ENCODE results near the gene C17orf107. TPM values are rescaled to one million over a fixed set of nuclear protein-coding genes. Genes with fewer than 3 reads are reported as not detected.
A peak's percentile ranks its signal among the peaks of the same experiment; 100 is the strongest.

Gene C17orf107
- total and polyA plus RNA-seq, 9 of the 15 experiments (the other 6 are each of a cell fraction or from before 2014, with no cell fraction given), result 0.05 to 0.29 (median 0.07) TPM; not detected in 4

DNA sequence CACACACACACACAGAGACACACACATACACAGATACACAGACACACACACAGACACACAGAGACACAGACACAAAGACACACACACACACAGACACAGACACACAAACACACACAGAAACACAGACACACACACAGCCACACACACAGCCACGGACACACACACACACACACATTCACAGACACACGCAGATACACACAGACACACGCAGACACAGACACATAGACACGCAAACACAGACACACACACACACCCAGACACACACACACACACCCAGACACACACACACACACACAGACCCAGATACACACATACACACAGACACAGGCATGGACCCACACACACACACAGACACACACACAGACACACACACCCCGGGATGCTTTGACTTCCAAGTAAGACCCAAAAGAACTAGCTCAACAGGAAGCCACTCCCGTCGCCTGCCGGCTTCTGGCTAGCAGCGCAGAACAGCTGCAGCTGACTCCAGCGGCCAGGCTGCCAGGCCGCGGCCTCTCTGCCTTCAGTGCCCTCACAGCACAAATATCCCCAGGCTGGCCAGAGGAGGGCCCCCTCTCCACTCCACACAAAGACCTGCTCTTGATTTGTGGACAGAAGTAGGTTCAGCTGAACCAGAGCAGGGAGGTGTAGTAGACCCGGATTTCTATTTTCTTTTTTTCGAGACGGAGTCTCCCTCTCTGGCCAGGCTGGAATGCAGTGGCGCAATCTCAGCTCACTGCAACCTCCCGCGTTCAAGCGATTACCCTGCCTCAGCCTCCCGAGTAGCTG, 9.6 kb downstream of the C17orf107 start (continued):
- TF ChIP-seq, protein P1, sequence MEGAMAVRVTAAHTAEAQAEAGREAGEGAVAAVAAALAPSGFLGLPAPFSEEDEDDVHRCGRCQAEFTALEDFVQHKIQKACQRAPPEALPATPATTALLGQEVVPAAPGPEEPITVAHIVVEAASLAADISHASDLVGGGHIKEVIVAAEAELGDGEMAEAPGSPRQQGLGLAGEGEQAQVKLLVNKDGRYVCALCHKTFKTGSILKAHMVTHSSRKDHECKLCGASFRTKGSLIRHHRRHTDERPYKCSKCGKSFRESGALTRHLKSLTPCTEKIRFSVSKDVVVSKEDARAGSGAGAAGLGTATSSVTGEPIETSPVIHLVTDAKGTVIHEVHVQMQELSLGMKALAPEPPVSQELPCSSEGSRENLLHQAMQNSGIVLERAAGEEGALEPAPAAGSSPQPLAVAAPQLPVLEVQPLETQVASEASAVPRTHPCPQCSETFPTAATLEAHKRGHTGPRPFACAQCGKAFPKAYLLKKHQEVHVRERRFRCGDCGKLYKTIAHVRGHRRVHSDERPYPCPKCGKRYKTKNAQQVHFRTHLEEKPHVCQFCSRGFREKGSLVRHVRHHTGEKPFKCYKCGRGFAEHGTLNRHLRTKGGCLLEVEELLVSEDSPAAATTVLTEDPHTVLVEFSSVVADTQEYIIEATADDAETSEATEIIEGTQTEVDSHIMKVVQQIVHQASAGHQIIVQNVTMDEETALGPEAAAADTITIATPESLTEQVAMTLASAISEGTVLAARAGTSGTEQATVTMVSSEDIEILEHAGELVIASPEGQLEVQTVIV (CRISPR knock-in tag; IDR thresholded peaks at IDR 0.05; ENCODE audit: borderline replicate concordance), result no peak
- peak; percentile 46 for TF ChIP-seq POLR2B (IDR thresholded peaks at IDR 0.05; ENCODE audit: low read depth, partially characterized antibody)
- TF ChIP-seq MEIS2 (IDR thresholded peaks at IDR 0.05; ENCODE audit: partially characterized antibody), result no peak
- TF ChIP-seq TRIM24 (IDR thresholded peaks at IDR 0.05), result no peak
- TF ChIP-seq CSDE1 (IDR thresholded peaks at IDR 0.05), result no peak
- TF ChIP-seq RBM22 (IDR thresholded peaks at IDR 0.05; ENCODE audit: low read depth, low read length, poor library complexity, severe bottlenecking), result no peak
- no peak for TF ChIP-seq TBL1XR1 (IDR thresholded peaks at IDR 0.05; ENCODE audit: low read length in 2 of 2)
- no peak for TF ChIP-seq ZNF124 (CRISPR knock-in tag; IDR thresholded peaks at IDR 0.05)
- TF ChIP-seq ZNF316 (IDR thresholded peaks at IDR 0.05), result no peak
- no peak; the same call in 1 of the 2 replicates for TF ChIP-seq ZNF24 (IDR thresholded peaks at IDR 0.05)
- no peak for TF ChIP-seq MTF1 (CRISPR knock-in tag; IDR thresholded peaks at IDR 0.05; ENCODE audit: borderline replicate concordance)
- TF ChIP-seq, protein P2, sequence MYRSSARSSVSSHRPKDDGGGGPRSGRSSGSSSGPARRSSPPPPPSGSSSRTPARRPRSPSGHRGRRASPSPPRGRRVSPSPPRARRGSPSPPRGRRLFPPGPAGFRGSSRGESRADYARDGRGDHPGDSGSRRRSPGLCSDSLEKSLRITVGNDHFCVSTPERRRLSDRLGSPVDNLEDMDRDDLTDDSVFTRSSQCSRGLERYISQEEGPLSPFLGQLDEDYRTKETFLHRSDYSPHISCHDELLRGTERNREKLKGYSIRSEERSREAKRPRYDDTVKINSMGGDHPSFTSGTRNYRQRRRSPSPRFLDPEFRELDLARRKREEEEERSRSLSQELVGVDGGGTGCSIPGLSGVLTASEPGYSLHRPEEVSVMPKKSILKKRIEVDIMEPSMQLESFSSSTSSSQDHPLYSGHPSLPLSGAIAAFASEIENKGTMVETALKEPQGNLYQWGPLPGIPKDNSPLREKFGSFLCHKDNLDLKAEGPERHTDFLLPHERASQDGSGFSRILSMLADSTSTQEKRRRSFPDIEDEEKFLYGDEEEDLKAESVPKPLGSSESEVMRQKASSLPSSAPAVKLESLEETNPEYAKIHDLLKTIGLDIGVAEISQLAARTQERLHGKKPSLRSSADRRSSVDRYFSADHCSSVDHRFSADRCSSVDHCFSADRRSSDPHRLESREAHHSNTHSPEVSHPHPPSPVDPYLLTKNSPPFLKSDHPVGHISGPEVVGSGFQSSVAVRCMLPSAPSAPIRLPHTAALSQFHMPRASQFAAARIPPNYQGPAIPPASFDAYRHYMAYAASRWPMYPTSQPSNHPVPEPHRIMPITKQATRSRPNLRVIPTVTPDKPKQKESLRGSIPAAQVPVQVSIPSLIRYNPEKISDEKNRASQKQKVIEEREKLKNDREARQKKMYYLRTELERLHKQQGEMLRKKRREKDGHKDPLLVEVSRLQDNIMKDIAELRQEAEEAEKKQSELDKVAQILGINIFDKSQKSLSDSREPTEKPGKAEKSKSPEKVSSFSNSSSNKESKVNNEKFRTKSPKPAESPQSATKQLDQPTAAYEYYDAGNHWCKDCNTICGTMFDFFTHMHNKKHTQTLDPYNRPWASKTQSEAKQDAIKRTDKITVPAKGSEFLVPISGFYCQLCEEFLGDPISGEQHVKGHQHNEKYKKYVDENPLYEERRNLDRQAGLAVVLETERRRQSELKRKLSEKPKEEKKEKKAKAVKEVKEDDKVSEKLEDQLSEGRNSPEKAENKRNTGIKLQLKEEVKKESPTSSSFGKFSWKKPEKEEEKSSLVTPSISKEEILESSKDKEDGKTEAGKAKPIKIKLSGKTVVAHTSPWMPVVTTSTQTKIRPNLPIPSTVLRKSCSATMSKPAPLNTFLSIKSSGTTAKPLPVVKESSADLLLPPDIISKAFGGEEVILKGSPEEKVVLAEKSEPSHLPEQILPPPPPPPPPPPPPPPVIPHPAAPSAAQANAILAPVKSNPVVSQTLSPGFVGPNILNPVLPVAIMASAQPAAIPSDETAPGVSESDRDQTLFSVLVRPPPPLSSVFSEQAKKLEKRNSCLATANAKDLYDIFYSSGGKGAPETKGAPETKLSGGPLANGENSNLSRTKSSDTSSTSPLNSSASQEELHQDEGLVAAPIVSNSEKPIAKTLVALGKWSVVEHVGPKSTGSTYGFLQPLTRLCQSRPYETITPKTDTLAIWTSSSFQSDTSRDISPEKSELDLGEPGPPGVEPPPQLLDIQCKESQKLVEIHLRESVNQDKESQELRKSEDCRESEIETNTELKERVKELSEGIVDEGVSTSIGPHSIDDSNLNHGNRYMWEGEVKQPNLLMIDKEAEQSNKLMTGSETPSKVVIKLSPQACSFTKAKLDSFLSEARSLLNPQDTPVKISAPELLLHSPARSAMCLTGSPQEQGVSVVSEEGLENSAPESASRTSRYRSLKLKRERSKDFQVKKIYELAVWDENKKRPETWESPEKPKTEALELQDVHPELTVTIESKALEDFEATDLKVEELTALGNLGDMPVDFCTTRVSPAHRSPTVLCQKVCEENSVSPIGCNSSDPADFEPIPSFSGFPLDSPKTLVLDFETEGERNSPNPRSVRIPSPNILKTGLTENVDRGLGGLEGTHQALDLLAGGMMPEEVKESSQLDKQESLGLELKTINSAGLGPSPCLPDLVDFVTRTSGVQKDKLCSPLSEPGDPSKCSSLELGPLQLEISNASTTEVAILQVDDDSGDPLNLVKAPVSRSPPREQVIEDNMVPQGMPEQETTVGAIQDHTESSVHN (IDR thresholded peaks at IDR 0.05; ENCODE audit: borderline replicate concordance in 1 of 2, low read depth in 1 of 2), result no peak
- TF ChIP-seq SMARCA5 (IDR thresholded peaks at IDR 0.05), result peak; percentile 82; the same call in 1 of the 2 replicates
- TF ChIP-seq SMARCE1 (IDR thresholded peaks at IDR 0.05), result no peak
- TF ChIP-seq NBN (IDR thresholded peaks at IDR 0.05; ENCODE audit: low read depth), result no peak
- TF ChIP-seq, protein P3, sequence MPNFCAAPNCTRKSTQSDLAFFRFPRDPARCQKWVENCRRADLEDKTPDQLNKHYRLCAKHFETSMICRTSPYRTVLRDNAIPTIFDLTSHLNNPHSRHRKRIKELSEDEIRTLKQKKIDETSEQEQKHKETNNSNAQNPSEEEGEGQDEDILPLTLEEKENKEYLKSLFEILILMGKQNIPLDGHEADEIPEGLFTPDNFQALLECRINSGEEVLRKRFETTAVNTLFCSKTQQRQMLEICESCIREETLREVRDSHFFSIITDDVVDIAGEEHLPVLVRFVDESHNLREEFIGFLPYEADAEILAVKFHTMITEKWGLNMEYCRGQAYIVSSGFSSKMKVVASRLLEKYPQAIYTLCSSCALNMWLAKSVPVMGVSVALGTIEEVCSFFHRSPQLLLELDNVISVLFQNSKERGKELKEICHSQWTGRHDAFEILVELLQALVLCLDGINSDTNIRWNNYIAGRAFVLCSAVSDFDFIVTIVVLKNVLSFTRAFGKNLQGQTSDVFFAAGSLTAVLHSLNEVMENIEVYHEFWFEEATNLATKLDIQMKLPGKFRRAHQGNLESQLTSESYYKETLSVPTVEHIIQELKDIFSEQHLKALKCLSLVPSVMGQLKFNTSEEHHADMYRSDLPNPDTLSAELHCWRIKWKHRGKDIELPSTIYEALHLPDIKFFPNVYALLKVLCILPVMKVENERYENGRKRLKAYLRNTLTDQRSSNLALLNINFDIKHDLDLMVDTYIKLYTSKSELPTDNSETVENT (CRISPR knock-in tag; IDR thresholded peaks at IDR 0.05), result no peak
